Measurements from ENCODE around the gene BLID. TPM values are rescaled to one million over a fixed set of nuclear protein-coding genes. Genes with fewer than 3 reads are reported as not detected.

The BLID gene
- total and polyA plus RNA-seq, 4 donors: 0.25 to 4.5 TPM; not detected in 2

DNA sequence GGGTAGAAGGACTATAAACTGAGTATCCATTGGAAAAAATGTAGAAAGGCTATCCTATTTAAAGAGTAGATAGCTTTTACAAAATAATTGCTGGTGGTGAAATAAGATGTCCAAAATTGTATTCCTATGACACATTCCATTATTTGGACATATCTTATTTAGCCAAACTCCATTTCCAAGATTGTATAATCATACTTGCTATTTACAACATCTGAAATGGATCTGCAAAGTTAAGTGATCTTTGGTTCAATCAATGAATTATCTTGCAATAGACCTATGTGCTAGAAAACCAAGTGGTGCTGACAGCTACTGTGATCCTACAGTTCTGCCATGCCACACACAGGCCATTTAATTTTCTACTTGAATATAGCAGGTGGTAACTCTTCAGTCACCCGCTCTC, 11.0 kb upstream of the BLID start:
- H3K27me3 ChIP-seq (ENCODE audit: control insufficient read depth in 3 of 3, insufficient read depth in 3 of 3, low read length in 2 of 3): no peaks in the 10 kb centered on the region
- DNase-seq: no peak
- peaks cover 0 to 4% (median 0%) of the 10 kb centered on the region in 5 donors for H3K4me1 ChIP-seq (ENCODE audit: control insufficient read depth in 5 of 5, insufficient read depth in 5 of 5, low read length in 5 of 5)
- TF ChIP-seq, protein P1, sequence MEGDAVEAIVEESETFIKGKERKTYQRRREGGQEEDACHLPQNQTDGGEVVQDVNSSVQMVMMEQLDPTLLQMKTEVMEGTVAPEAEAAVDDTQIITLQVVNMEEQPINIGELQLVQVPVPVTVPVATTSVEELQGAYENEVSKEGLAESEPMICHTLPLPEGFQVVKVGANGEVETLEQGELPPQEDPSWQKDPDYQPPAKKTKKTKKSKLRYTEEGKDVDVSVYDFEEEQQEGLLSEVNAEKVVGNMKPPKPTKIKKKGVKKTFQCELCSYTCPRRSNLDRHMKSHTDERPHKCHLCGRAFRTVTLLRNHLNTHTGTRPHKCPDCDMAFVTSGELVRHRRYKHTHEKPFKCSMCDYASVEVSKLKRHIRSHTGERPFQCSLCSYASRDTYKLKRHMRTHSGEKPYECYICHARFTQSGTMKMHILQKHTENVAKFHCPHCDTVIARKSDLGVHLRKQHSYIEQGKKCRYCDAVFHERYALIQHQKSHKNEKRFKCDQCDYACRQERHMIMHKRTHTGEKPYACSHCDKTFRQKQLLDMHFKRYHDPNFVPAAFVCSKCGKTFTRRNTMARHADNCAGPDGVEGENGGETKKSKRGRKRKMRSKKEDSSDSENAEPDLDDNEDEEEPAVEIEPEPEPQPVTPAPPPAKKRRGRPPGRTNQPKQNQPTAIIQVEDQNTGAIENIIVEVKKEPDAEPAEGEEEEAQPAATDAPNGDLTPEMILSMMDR (IDR thresholded peaks at IDR 0.05; ENCODE audit: control extremely low read depth, extremely low read depth): no peak
- no peaks in the 10 kb centered on the region for H3K36me3 ChIP-seq (ENCODE audit: control insufficient read depth in 4 of 4, insufficient read depth in 4 of 4, low read length in 4 of 4)
- H3K9me3 ChIP-seq (ENCODE audit: control insufficient read depth in 4 of 4, insufficient read depth in 3 of 4, low read length in 3 of 4): no peaks in the 10 kb centered on the region
- no peak overlapping the region for H3K9ac ChIP-seq (ENCODE audit: insufficient read depth in 1 of 2, low read length in 2 of 2)
- no peak overlapping the region for H3K4me3 ChIP-seq
- WGBS, 2 donors: 96 to 100% methylated on average over 1 of the region's 1 CpG
- H3K27ac ChIP-seq (ENCODE audit: low read depth in 1 of 2, low read length in 1 of 2): no peak overlapping the region
- ATAC-seq (ENCODE audit: insufficient read depth, low FRiP score): no peak

GRCh38 chr11:122126024-122126688, 10.1 kb upstream of the BLID start:
- H3K9me3 ChIP-seq (ENCODE audit: control insufficient read depth in 4 of 4, insufficient read depth in 3 of 4, low read length in 3 of 4): no peaks in the 10 kb centered on the region
- WGBS, 2 donors: 69 to 78% methylated on average over 4 of the region's 4 CpGs
- no peak overlapping the region for H3K9ac ChIP-seq (ENCODE audit: insufficient read depth in 1 of 2, low read length in 2 of 2)
- H3K27ac ChIP-seq (ENCODE audit: low read depth in 1 of 2, low read length in 1 of 2): no peak overlapping the region
- DNase-seq: no peak
- no peaks in the 10 kb centered on the region for H3K27me3 ChIP-seq (ENCODE audit: control insufficient read depth in 3 of 3, insufficient read depth in 3 of 3, low read length in 2 of 3)
- no peak overlapping the region for H3K4me3 ChIP-seq
- no peak for ATAC-seq (ENCODE audit: insufficient read depth, low FRiP score)
- TF ChIP-seq, protein P1 (IDR thresholded peaks at IDR 0.05; ENCODE audit: control extremely low read depth, extremely low read depth): no peak
- H3K4me1 ChIP-seq (ENCODE audit: control insufficient read depth in 5 of 5, insufficient read depth in 5 of 5, low read length in 5 of 5): peaks cover 0 to 4% (median 0%) of the 10 kb centered on the region in 5 donors
- no peaks in the 10 kb centered on the region for H3K36me3 ChIP-seq (ENCODE audit: control insufficient read depth in 4 of 4, insufficient read depth in 4 of 4, low read length in 4 of 4)

DNA sequence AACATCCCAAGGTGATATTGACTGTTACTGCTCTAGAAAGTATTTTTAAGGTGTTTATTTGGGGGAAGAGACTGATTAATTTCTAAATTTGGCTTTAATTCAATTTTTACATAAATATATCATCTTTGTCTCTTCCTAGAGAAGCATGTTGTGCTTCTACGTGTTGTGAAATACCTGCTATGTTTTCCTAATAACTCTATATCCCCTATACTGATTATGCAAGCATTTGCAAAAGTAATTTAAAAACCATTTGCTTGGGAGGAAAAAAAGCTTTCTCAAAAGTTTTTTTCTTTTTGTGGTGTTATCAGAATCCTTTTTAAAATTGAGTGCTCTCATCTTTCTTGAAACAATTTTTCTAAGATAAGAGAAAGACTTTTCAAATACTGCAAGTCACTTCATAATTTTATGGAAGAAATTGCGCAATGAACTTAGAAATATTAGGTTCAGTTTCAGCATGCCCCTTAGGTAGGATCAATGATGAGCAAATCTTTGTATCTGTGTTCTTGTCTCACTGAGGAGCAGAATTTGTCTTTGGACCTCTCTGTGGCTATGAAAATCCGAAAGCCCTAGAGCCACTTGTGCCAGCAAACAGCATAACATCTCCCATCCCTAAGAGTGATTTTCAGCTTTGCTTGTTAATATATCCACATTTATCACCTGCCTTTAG, 7.4 kb upstream of the BLID start:
- H3K9me3 ChIP-seq (ENCODE audit: control insufficient read depth in 4 of 4, insufficient read depth in 3 of 4, low read length in 3 of 4): no peaks in the 10 kb centered on the region
- peak in 2 of 3 donors; percentile 19 to 54 for DNase-seq
- no peaks in the 10 kb centered on the region for H3K36me3 ChIP-seq (ENCODE audit: control insufficient read depth in 4 of 4, insufficient read depth in 4 of 4, low read length in 4 of 4)
- no peak overlapping the region for H3K4me3 ChIP-seq
- peaks cover 0 to 4% (median 0%) of the 10 kb centered on the region in 5 donors for H3K4me1 ChIP-seq (ENCODE audit: control insufficient read depth in 5 of 5, insufficient read depth in 5 of 5, low read length in 5 of 5)
- H3K27ac ChIP-seq (ENCODE audit: low read depth in 1 of 2, low read length in 1 of 2): no peak overlapping the region
- WGBS, 2 donors: 56 to 66% methylated on average over 3 of the region's 3 CpGs
- TF ChIP-seq, protein P1 (IDR thresholded peaks at IDR 0.05; ENCODE audit: control extremely low read depth, extremely low read depth): no peak
- no peaks in the 10 kb centered on the region for H3K27me3 ChIP-seq (ENCODE audit: control insufficient read depth in 3 of 3, insufficient read depth in 3 of 3, low read length in 2 of 3)
- no peak overlapping the region for H3K9ac ChIP-seq (ENCODE audit: insufficient read depth in 1 of 2, low read length in 2 of 2)
- no peak for ATAC-seq (ENCODE audit: insufficient read depth, low FRiP score)
